Activated CD8-positive, alpha-beta T cell treated with anti-CD3 and anti-CD28 coated beads for 36 hours (primary cell): Measurements from ENCODE around the gene LIMD2. TPM values are rescaled to one million over a fixed set of nuclear protein-coding genes. Genes with fewer than 3 reads are reported as not detected.
A peak's percentile ranks its signal among the peaks of the same experiment; 100 is the strongest.

Experiments used
- ATAC-seq: fragments of 200-7000 bp; cut with Tn5 transposase; one replicate; pipeline ENCODE4 v1.10.0; 2021; ENCODE audit warnings: mild to moderate bottlenecking, moderate library complexity
- CTCF ChIA-PET: fragments of 350-600 bp; sonication (Branson Sonifier 250); formaldehyde crosslinking; loops from one replicate; lab custom pipeline; 2021; ENCODE audit warnings: antibody characterized with exemption; lab: Charles Lee
- POLR2A ChIA-PET: fragments of 350-600 bp; sonication (Branson Sonifier 250); formaldehyde crosslinking; loops from one replicate; lab custom pipeline; 2021; ENCODE audit warnings: antibody characterized with exemption; lab: Charles Lee
- DNase-seq: peaks from one replicate; pipeline ENCODE4 v3.0.0-alpha.2; 2020
- H3K27ac Mint-ChIP-seq: one replicate; pipeline ENCODE4 v1.8.0; 2021; ENCODE audit warnings: mild to moderate bottlenecking, mixed read lengths
- H3K27me3 Mint-ChIP-seq: one replicate; pipeline ENCODE4 v1.8.0; 2021; ENCODE audit warnings: mixed read lengths
- H3K36me3 Mint-ChIP-seq: one replicate; pipeline ENCODE4 v1.8.0; 2021; ENCODE audit warnings: low read depth, mixed read lengths
- H3K4me1 Mint-ChIP-seq: one replicate; pipeline ENCODE4 v1.8.0; 2021; ENCODE audit warnings: low read depth, mixed read lengths
- H3K4me3 Mint-ChIP-seq: one replicate; pipeline ENCODE4 v1.8.0; 2021; ENCODE audit warnings: mild to moderate bottlenecking, moderate library complexity, mixed read lengths
- H3K9me3 Mint-ChIP-seq: one replicate; pipeline ENCODE4 v1.8.0; 2021; ENCODE audit warnings: mixed read lengths
- CTCF ChIP-seq: fragments of 200-600 bp; IDR thresholded peaks from one replicate; pipeline ENCODE4 v1.8.0; 2022; ENCODE audit warnings: antibody characterized with exemption, mild to moderate bottlenecking
- intact Hi-C: fragments of 100-400 bp; cut with micrococcal nuclease; formaldehyde crosslinking; loops from one replicate; pipeline ENCODE4 v1.10.0; 2022
- total RNA-seq, 2 experiments: library from RNA; stranded (reverse); gene quantifications; one replicate each; pipeline ENCODE4 v1.2.3, GENCODE V29; 2021

The LIMD2 gene
- total RNA-seq, 2 experiments from 2014 or later, result 143 to 145 TPM

- POLR2A ChIA-PET, result interaction anchor here (0.6 to 11.3 kb wide), 19 partner anchors 8 to 169 kb away, joined by 3 to 96 read pairs (median 7); partner anchors contain the start of genes CCDC47, DDX42 and MAP3K3
- peaks cover 49% of the 10 kb centered on the region for H3K36me3 Mint-ChIP-seq
- peak; percentile 94 for DNase-seq
Observed at GRCh38 chr17:63698886-63699637, 863 bp downstream of the LIMD2 start.

GRCh38 chr17:63698381-63698885 is 1.5 kb downstream of the LIMD2 start:
- peaks cover 57% of the 10 kb centered on the region for H3K4me1 Mint-ChIP-seq
- CTCF ChIA-PET, result interaction anchor here (0.9 to 3.6 kb wide), 13 partner anchors 9 to 292 kb away, joined by 3 to 28 read pairs (median 5); partner anchors contain the start of genes CCDC47 and DDX42
- H3K4me3 Mint-ChIP-seq, result peak overlapping the region; percentile 83
- intact Hi-C loops, result loop anchor here (5.0 kb wide), 2 partner anchors 76 to 134 kb away; partner anchors contain the start of gene MAP3K3
- DNase-seq, result peak; percentile 66
- peak overlapping the region; percentile 94 for H3K27ac Mint-ChIP-seq
- TF ChIP-seq CTCF, result no peak
- no peak for ATAC-seq
- no peaks in the 10 kb centered on the region for H3K27me3 Mint-ChIP-seq
- no peaks in the 10 kb centered on the region for H3K9me3 Mint-ChIP-seq
- peaks cover 47% of the 10 kb centered on the region for H3K36me3 Mint-ChIP-seq
- POLR2A ChIA-PET, result interaction anchor here (0.6 to 11.3 kb wide), 23 partner anchors 8 to 270 kb away, joined by 3 to 96 read pairs (median 4); partner anchors contain the start of genes CCDC47, DDX42 and MAP3K3

More at GRCh38 chr17:63698886-63699637, 863 bp downstream of the LIMD2 start:
- H3K27me3 Mint-ChIP-seq, result no peaks in the 10 kb centered on the region
- peak; percentile 14 for ATAC-seq
- H3K4me3 Mint-ChIP-seq, result peak overlapping the region; percentile 83
- CTCF ChIA-PET, result interaction anchor here (1.0 to 3.6 kb wide), 11 partner anchors 9 to 292 kb away, joined by 3 to 28 read pairs (median 5); partner anchors contain the start of genes CCDC47 and DDX42
- peaks cover 58% of the 10 kb centered on the region for H3K4me1 Mint-ChIP-seq
- no peaks in the 10 kb centered on the region for H3K9me3 Mint-ChIP-seq
- H3K27ac Mint-ChIP-seq, result peak overlapping the region; percentile 94
- intact Hi-C loops, result loop anchor here (5.0 kb wide), 2 partner anchors 77 to 133 kb away; partner anchors contain the start of gene MAP3K3
- no peak for TF ChIP-seq CTCF

GRCh38 chr17:63697341-63698286 is 2.3 kb downstream of the LIMD2 start:
- Mint-ChIP-seq H3K4me3 (peak overlapping the region; percentile 83), H3K36me3 (peaks cover 43% of the 10 kb centered on the region), H3K27ac (peak overlapping the region; percentile 94), H3K4me1 (peaks cover 53% of the 10 kb centered on the region), H3K27me3 (no peaks in the 10 kb centered on the region), H3K9me3 (no peaks in the 10 kb centered on the region)
- TF ChIP-seq CTCF, result peak; percentile 75
- ATAC-seq (peak; percentile 55), DNase-seq (peak; percentile 91)
- CTCF ChIA-PET, result interaction anchor here (0.6 to 3.6 kb wide), 23 partner anchors 8 to 291 kb away, joined by 3 to 28 read pairs (median 4); partner anchors contain the start of genes CCDC47, DCAF7 and DDX42
- intact Hi-C loops, result loop anchor here (5.0 kb wide), 2 partner anchors 75 to 135 kb away; partner anchors contain the start of gene MAP3K3
- POLR2A ChIA-PET, result interaction anchor here (0.6 to 11.3 kb wide), 24 partner anchors 9 to 698 kb away, joined by 3 to 96 read pairs (median 6); partner anchors contain the start of genes CCDC47, DDX42 and MAP3K3

GRCh38 chr17:63696381-63696961 is 3.5 kb downstream of the LIMD2 start:
- ChIA-PET CTCF (interaction anchor here (0.9 to 3.6 kb wide), 8 partner anchors 9 to 153 kb away, joined by 3 to 28 read pairs (median 4); partner anchors contain the start of gene DCAF7), POLR2A (interaction anchor here (0.9 to 11.3 kb wide), 11 partner anchors 8 to 78 kb away, joined by 4 to 96 read pairs (median 14); partner anchors contain the start of genes CCDC47, DDX42 and MAP3K3)
- H3K4me1 Mint-ChIP-seq, result peaks cover 47% of the 10 kb centered on the region
- peak; percentile 2 for ATAC-seq
- peak overlapping the region; percentile 83 for H3K4me3 Mint-ChIP-seq
- no peaks in the 10 kb centered on the region for H3K9me3 Mint-ChIP-seq
- peaks cover 35% of the 10 kb centered on the region for H3K36me3 Mint-ChIP-seq
- peak; percentile 47 for TF ChIP-seq CTCF
- DNase-seq, result peak; percentile 64
- intact Hi-C loops, result loop anchor here (5.0 kb wide), 2 partner anchors 74 to 136 kb away; partner anchors contain the start of gene MAP3K3
- no peaks in the 10 kb centered on the region for H3K27me3 Mint-ChIP-seq
- H3K27ac Mint-ChIP-seq, result peak overlapping the region; percentile 94
